Measurements from ENCODE around the gene PMFBP1.

PMFBP1 gene

DNA sequence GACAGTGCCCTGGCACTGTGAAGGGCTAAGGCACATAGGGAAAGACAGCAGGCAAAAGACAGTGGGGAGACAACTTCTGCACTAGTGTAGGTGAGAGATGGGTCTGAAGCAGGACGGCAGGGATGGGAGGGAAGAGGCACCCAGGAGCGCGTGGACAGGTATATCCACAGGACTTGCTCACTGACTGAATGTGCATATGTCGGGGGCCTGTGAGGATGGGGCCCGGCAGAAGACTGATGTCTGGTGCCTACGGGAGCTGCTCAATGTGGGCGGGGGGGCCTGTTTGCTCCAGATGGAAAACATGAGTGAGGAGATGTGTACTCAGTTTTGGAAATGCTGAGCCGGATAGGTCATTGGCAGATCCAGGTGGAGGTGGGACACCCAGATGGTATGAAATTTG, 47.3 kb upstream of the PMFBP1 start:
- H3K4ac ChIP-seq (ENCODE audit: low read depth, low read length), result no peak overlapping the region
- no peak overlapping the region for H2BK120ac ChIP-seq (ENCODE audit: insufficient read depth, low read length, poor library complexity)
- no peak overlapping the region for H2AK5ac ChIP-seq (ENCODE audit: low read length)
- no peak overlapping the region for H3K4me3 ChIP-seq (ENCODE audit: low read depth, low read length)
- H3K79me1 ChIP-seq (ENCODE audit: low read length), result no peaks in the 10 kb centered on the region
- H3K4me1 ChIP-seq (ENCODE audit: control insufficient read depth in 1 of 2, insufficient read depth in 2 of 2, low read length in 2 of 2), result no peaks in the 10 kb centered on the region
- no peak overlapping the region for H3K9ac ChIP-seq (ENCODE audit: low read length)
- H3K4me2 ChIP-seq (ENCODE audit: low read length), result no peak overlapping the region
- no peak overlapping the region for H2AFZ ChIP-seq (ENCODE audit: insufficient read depth, low read length, poor library complexity)
- no peak overlapping the region for H4K91ac ChIP-seq (ENCODE audit: low read depth, low read length)
- no peak overlapping the region for H3K14ac ChIP-seq (ENCODE audit: low read length)
- H2BK5ac ChIP-seq (ENCODE audit: low read depth, low read length, poor library complexity), result no peak overlapping the region
- H4K12ac ChIP-seq (ENCODE audit: low read depth, low read length), result peak overlapping the region; percentile 31
- no peak overlapping the region for H2BK12ac ChIP-seq (ENCODE audit: low read length)
- H3K9me3 ChIP-seq (ENCODE audit: insufficient read depth, low read depth, low read length), result no peaks in the 10 kb centered on the region
- no peaks in the 10 kb centered on the region for H3K79me2 ChIP-seq (ENCODE audit: control insufficient read depth, insufficient read depth, low read length, poor library complexity)
- H3K23ac ChIP-seq (ENCODE audit: low read length), result no peak overlapping the region
- WGBS (ENCODE audit: extremely low coverage, insufficient coverage, insufficient read length), result no CpG with 5 or more reads among the region's 8 CpGs
- no peaks in the 10 kb centered on the region for H3K27me3 ChIP-seq (ENCODE audit: insufficient read depth, low read length)
- no peak for DNase-seq
- H3K18ac ChIP-seq (ENCODE audit: low read length), result no peak overlapping the region
- H3K36me3 ChIP-seq (ENCODE audit: control insufficient read depth in 1 of 2, insufficient read depth in 2 of 2, low read length in 2 of 2), result no peaks in the 10 kb centered on the region
- no peak overlapping the region for H3K27ac ChIP-seq (ENCODE audit: low read depth, low read length)
- H4K8ac ChIP-seq (ENCODE audit: low read depth, low read length), result no peak overlapping the region

DNA sequence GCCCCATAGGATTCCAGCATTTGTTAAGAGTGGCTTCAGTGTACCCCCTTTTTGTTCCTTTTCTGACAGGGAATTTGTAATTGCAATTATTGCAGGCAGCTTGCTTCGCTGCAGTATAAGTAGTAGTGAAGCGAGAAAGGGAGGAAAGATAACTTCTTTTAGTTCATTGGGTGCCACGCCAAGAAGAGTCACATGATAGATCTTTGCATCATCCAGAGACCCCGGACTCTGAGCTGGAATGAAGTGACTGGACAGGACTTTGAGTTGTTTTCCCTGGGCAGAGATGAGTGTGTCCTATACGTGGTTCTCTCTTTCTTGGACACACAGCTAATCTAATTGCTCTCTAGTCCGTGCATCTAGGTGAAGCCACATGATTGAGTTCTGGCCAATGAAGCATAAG, 44.8 kb upstream of the PMFBP1 start:
- no peak overlapping the region for H2AFZ ChIP-seq (ENCODE audit: insufficient read depth, low read length, poor library complexity)

DNA sequence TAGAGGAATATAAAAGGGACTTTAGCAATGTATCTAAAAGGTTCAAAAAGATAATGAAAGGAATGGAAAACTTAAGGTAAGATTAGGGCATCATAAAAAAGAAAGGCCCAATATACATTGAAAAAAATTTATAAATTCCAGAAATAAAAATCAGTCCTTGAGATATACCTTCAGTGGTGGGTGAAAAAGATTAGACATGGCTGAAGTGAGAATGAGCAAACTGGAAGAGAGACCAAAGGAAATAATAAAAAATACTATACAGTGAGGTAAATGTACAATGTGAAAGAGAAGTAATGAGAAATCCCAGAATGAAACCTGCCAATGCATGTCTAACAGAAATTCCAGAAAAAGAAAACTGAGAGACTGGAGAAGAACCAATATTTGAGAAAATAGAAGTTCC, 42.9 kb upstream of the PMFBP1 start:
- H3K79me1 ChIP-seq (ENCODE audit: low read length), result no peaks in the 10 kb centered on the region
- no peak overlapping the region for H3K9ac ChIP-seq (ENCODE audit: low read length)
- no peak overlapping the region for H2BK120ac ChIP-seq (ENCODE audit: insufficient read depth, low read length, poor library complexity)
- H3K18ac ChIP-seq (ENCODE audit: low read length), result no peak overlapping the region
- H3K36me3 ChIP-seq (ENCODE audit: control insufficient read depth in 1 of 2, insufficient read depth in 2 of 2, low read length in 2 of 2), result no peaks in the 10 kb centered on the region
- no peak overlapping the region for H3K4me3 ChIP-seq (ENCODE audit: low read depth, low read length)
- no peaks in the 10 kb centered on the region for H3K79me2 ChIP-seq (ENCODE audit: control insufficient read depth, insufficient read depth, low read length, poor library complexity)
- H3K9me3 ChIP-seq (ENCODE audit: insufficient read depth, low read depth, low read length), result no peaks in the 10 kb centered on the region
- DNase-seq, result no peak
- no peak overlapping the region for H4K91ac ChIP-seq (ENCODE audit: low read depth, low read length)
- H3K4ac ChIP-seq (ENCODE audit: low read depth, low read length), result no peak overlapping the region
- H3K14ac ChIP-seq (ENCODE audit: low read length), result no peak overlapping the region
- no peak overlapping the region for H4K8ac ChIP-seq (ENCODE audit: low read depth, low read length)
- H3K27me3 ChIP-seq (ENCODE audit: insufficient read depth, low read length), result no peaks in the 10 kb centered on the region
- H2AK5ac ChIP-seq (ENCODE audit: low read length), result no peak overlapping the region
- H3K23ac ChIP-seq (ENCODE audit: low read length), result no peak overlapping the region
- H2BK12ac ChIP-seq (ENCODE audit: low read length), result no peak overlapping the region
- H4K12ac ChIP-seq (ENCODE audit: low read depth, low read length), result no peak overlapping the region
- no peak overlapping the region for H2BK5ac ChIP-seq (ENCODE audit: low read depth, low read length, poor library complexity)
- H3K4me2 ChIP-seq (ENCODE audit: low read length), result no peak overlapping the region
- no peak overlapping the region for H3K27ac ChIP-seq (ENCODE audit: low read depth, low read length)
- no peak overlapping the region for H2AFZ ChIP-seq (ENCODE audit: insufficient read depth, low read length, poor library complexity)
- H3K4me1 ChIP-seq (ENCODE audit: control insufficient read depth in 1 of 2, insufficient read depth in 2 of 2, low read length in 2 of 2), result no peaks in the 10 kb centered on the region

More for the DNA sequence above, 44.8 kb upstream of the PMFBP1 start:
- no peaks in the 10 kb centered on the region for H3K9me3 ChIP-seq (ENCODE audit: insufficient read depth, low read depth, low read length)
- H3K79me1 ChIP-seq (ENCODE audit: low read length), result no peaks in the 10 kb centered on the region
- no peak overlapping the region for H3K4me3 ChIP-seq (ENCODE audit: low read depth, low read length)
- no peaks in the 10 kb centered on the region for H3K27me3 ChIP-seq (ENCODE audit: insufficient read depth, low read length)
- no peak overlapping the region for H3K27ac ChIP-seq (ENCODE audit: low read depth, low read length)
- no peak overlapping the region for H3K4me2 ChIP-seq (ENCODE audit: low read length)
- H2BK12ac ChIP-seq (ENCODE audit: low read length), result no peak overlapping the region
- no peak overlapping the region for H3K9ac ChIP-seq (ENCODE audit: low read length)
- no peak overlapping the region for H2BK5ac ChIP-seq (ENCODE audit: low read depth, low read length, poor library complexity)
- no peak overlapping the region for H2AK5ac ChIP-seq (ENCODE audit: low read length)
- no peak overlapping the region for H4K8ac ChIP-seq (ENCODE audit: low read depth, low read length)
- H3K23ac ChIP-seq (ENCODE audit: low read length), result no peak overlapping the region
- no peak overlapping the region for H3K14ac ChIP-seq (ENCODE audit: low read length)
- H3K79me2 ChIP-seq (ENCODE audit: control insufficient read depth, insufficient read depth, low read length, poor library complexity), result no peaks in the 10 kb centered on the region
- no peak overlapping the region for H4K91ac ChIP-seq (ENCODE audit: low read depth, low read length)
- no peaks in the 10 kb centered on the region for H3K36me3 ChIP-seq (ENCODE audit: control insufficient read depth in 1 of 2, insufficient read depth in 2 of 2, low read length in 2 of 2)
- H3K4me1 ChIP-seq (ENCODE audit: control insufficient read depth in 1 of 2, insufficient read depth in 2 of 2, low read length in 2 of 2), result no peaks in the 10 kb centered on the region
- no peak overlapping the region for H3K18ac ChIP-seq (ENCODE audit: low read length)
- H2BK120ac ChIP-seq (ENCODE audit: insufficient read depth, low read length, poor library complexity), result no peak overlapping the region
- no peak overlapping the region for H4K12ac ChIP-seq (ENCODE audit: low read depth, low read length)
- no CpG with 5 or more reads among the region's 6 CpGs for WGBS (ENCODE audit: extremely low coverage, insufficient coverage, insufficient read length)
- DNase-seq, result no peak
- H3K4ac ChIP-seq (ENCODE audit: low read depth, low read length), result no peak overlapping the region

DNA sequence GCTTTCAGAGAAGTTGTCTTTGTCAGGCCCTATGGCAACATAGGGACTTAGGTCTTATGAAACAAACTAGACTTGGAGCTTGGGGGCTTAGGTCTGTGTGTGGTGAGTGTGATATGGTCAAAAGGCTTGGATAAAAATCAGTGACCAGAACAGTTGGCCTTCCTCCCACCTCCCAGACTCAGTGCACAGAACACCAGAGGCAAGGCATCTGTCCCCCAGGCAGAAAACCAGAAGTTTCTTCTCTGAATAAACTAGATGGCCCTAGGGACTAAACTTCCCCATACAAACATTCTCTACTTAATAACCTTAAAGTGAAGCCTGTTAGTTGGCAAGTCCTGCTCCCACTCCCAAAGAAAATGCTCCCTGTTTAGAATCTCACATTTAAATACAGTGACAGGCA, 39.2 kb upstream of the PMFBP1 start:
- no peak overlapping the region for H3K4me3 ChIP-seq (ENCODE audit: low read depth, low read length)
- no peaks in the 10 kb centered on the region for H3K36me3 ChIP-seq (ENCODE audit: control insufficient read depth in 1 of 2, insufficient read depth in 2 of 2, low read length in 2 of 2)
- no peak overlapping the region for H2AK5ac ChIP-seq (ENCODE audit: low read length)
- H2BK120ac ChIP-seq (ENCODE audit: insufficient read depth, low read length, poor library complexity), result no peak overlapping the region
- no peak overlapping the region for H3K14ac ChIP-seq (ENCODE audit: low read length)
- no peak for DNase-seq
- H3K9me3 ChIP-seq (ENCODE audit: insufficient read depth, low read depth, low read length), result no peaks in the 10 kb centered on the region
- H3K4me1 ChIP-seq (ENCODE audit: control insufficient read depth in 1 of 2, insufficient read depth in 2 of 2, low read length in 2 of 2), result no peaks in the 10 kb centered on the region
- H3K23ac ChIP-seq (ENCODE audit: low read length), result no peak overlapping the region
- H3K18ac ChIP-seq (ENCODE audit: low read length), result no peak overlapping the region
- no peak overlapping the region for H2AFZ ChIP-seq (ENCODE audit: insufficient read depth, low read length, poor library complexity)
- H4K91ac ChIP-seq (ENCODE audit: low read depth, low read length), result no peak overlapping the region
- no peak overlapping the region for H3K4me2 ChIP-seq (ENCODE audit: low read length)
- H3K27me3 ChIP-seq (ENCODE audit: insufficient read depth, low read length), result no peaks in the 10 kb centered on the region
- no peak overlapping the region for H3K4ac ChIP-seq (ENCODE audit: low read depth, low read length)
- H3K79me1 ChIP-seq (ENCODE audit: low read length), result no peaks in the 10 kb centered on the region
- H2BK12ac ChIP-seq (ENCODE audit: low read length), result no peak overlapping the region
- H3K9ac ChIP-seq (ENCODE audit: low read length), result no peak overlapping the region
- no peak overlapping the region for H4K8ac ChIP-seq (ENCODE audit: low read depth, low read length)
- H2BK5ac ChIP-seq (ENCODE audit: low read depth, low read length, poor library complexity), result no peak overlapping the region
- H3K27ac ChIP-seq (ENCODE audit: low read depth, low read length), result no peak overlapping the region
- H4K12ac ChIP-seq (ENCODE audit: low read depth, low read length), result no peak overlapping the region
- no peaks in the 10 kb centered on the region for H3K79me2 ChIP-seq (ENCODE audit: control insufficient read depth, insufficient read depth, low read length, poor library complexity)

DNA sequence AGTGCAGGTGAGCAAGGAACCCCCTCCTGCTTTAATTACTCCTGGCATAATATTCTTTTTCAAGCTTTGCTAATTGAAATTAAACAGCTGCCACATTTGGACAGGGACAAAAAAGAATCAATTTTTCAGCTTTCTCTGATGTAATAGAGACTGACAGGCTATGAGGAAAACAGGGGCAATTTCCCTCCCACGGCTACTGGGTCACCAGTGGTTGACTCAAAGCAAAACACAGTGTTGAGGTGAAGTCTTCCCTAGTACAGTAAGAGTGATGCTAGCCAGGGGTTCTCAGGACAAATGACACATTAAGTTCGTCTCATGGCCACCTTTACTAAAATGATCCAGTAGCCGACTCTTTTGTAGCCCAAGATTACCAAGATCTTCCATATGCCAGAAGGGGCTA, 38.6 kb upstream of the PMFBP1 start:
- Histone ChIP-seq H3K23ac (ENCODE audit: low read length) (no peak overlapping the region), H3K18ac (ENCODE audit: low read length) (no peak overlapping the region), H2AK5ac (ENCODE audit: low read length) (no peak overlapping the region), H3K27me3 (ENCODE audit: insufficient read depth, low read length) (no peaks in the 10 kb centered on the region), H2BK12ac (ENCODE audit: low read length) (no peak overlapping the region), H3K36me3 (ENCODE audit: control insufficient read depth in 1 of 2, insufficient read depth in 2 of 2, low read length in 2 of 2) (no peaks in the 10 kb centered on the region), H3K79me2 (ENCODE audit: control insufficient read depth, insufficient read depth, low read length, poor library complexity) (no peaks in the 10 kb centered on the region), H3K27ac (ENCODE audit: low read depth, low read length) (no peak overlapping the region), H2BK5ac (ENCODE audit: low read depth, low read length, poor library complexity) (no peak overlapping the region), H4K12ac (ENCODE audit: low read depth, low read length) (no peak overlapping the region), H2BK120ac (ENCODE audit: insufficient read depth, low read length, poor library complexity) (no peak overlapping the region), H4K91ac (ENCODE audit: low read depth, low read length) (no peak overlapping the region), H2AFZ (ENCODE audit: insufficient read depth, low read length, poor library complexity) (no peak overlapping the region), H3K9ac (ENCODE audit: low read length) (no peak overlapping the region), H3K4me1 (ENCODE audit: control insufficient read depth in 1 of 2, insufficient read depth in 2 of 2, low read length in 2 of 2) (no peaks in the 10 kb centered on the region), H3K4ac (ENCODE audit: low read depth, low read length) (no peak overlapping the region), H4K8ac (ENCODE audit: low read depth, low read length) (no peak overlapping the region), H3K14ac (ENCODE audit: low read length) (no peak overlapping the region), H3K4me3 (ENCODE audit: low read depth, low read length) (no peak overlapping the region), H3K9me3 (ENCODE audit: insufficient read depth, low read depth, low read length) (no peaks in the 10 kb centered on the region), H3K79me1 (ENCODE audit: low read length) (no peaks in the 10 kb centered on the region), H3K4me2 (ENCODE audit: low read length) (no peak overlapping the region)
- no CpG with 5 or more reads among the region's 3 CpGs for WGBS (ENCODE audit: extremely low coverage, insufficient coverage, insufficient read length)
- DNase-seq, result no peak
